Measurements from ENCODE around the gene ERCC1. TPM values are rescaled to one million over a fixed set of nuclear protein-coding genes. Genes with fewer than 3 reads are reported as not detected.

Gene ERCC1
- total RNA-seq, 1 experiment from 2014 or later = 57.3 TPM

DNA sequence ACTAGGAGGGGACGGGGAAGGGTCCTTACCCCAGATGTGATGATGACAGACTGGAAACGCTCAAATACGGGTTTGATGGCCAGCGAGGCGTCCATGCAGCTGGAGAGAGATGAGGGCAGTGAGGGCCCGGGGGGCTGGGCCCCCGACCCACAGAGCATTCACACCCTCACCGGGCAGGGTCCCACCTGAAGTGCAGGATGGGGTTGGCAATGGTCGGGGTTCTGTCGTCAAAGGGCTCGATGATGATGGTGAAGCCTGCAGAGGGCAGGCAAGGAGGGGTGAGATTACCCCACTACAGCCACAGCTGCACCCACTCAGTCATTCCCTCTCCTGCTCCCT lies 66.3 kb downstream of the ERCC1 start:
- ChIA-PET POLR2A (ENCODE audit: unreplicated experiment) (no interaction called here), CTCF (no interaction called here)
- Histone ChIP-seq H3K36me3 (ENCODE audit: low read depth, low read length) (peaks cover 8% of the 10 kb centered on the region), H3K4me2 (ENCODE audit: low read length) (no peak overlapping the region), H3K9me3 (ENCODE audit: low read length) (no peaks in the 10 kb centered on the region), H3K27me3 (ENCODE audit: low read length) (no peaks in the 10 kb centered on the region), H3K4me3 (ENCODE audit: low read length) (no peak overlapping the region), H3K27ac (ENCODE audit: low read length) (no peak overlapping the region), H3K9ac (ENCODE audit: low read length) (no peak overlapping the region), H3K9me2 (replicated peaks; ENCODE audit: low read length) (no peaks in the 10 kb centered on the region), H3K79me2 (ENCODE audit: low read length) (no peaks in the 10 kb centered on the region), H2AFZ (ENCODE audit: low read length) (no peak overlapping the region), H4K20me1 (ENCODE audit: low read length) (no peaks in the 10 kb centered on the region), H3F3A (ENCODE audit: low read length, unreplicated experiment) (no peaks in the 10 kb centered on the region), H3K4me1 (ENCODE audit: insufficient read depth, low read length) (no peaks in the 10 kb centered on the region)
- no peak for DNase-seq
- no TSS peak for BruUV-seq (replicated peaks)
- ATAC-seq = no peak
- intact Hi-C loops (cut with micrococcal nuclease) = no loop called here
- TF ChIP-seq EZH2 (IDR thresholded peaks at IDR 0.05; ENCODE audit: low read length, unreplicated experiment) = no peak
- TF ChIP-seq EZH2phosphoT487 (IDR thresholded peaks at IDR 0.05; ENCODE audit: borderline replicate concordance, low read length) = no peak
- TF ChIP-seq, protein P1, sequence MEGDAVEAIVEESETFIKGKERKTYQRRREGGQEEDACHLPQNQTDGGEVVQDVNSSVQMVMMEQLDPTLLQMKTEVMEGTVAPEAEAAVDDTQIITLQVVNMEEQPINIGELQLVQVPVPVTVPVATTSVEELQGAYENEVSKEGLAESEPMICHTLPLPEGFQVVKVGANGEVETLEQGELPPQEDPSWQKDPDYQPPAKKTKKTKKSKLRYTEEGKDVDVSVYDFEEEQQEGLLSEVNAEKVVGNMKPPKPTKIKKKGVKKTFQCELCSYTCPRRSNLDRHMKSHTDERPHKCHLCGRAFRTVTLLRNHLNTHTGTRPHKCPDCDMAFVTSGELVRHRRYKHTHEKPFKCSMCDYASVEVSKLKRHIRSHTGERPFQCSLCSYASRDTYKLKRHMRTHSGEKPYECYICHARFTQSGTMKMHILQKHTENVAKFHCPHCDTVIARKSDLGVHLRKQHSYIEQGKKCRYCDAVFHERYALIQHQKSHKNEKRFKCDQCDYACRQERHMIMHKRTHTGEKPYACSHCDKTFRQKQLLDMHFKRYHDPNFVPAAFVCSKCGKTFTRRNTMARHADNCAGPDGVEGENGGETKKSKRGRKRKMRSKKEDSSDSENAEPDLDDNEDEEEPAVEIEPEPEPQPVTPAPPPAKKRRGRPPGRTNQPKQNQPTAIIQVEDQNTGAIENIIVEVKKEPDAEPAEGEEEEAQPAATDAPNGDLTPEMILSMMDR (conservative IDR thresholded peaks at IDR 0.05; ENCODE audit: low read depth, low read length) = no peak

Small RNAs within 50 kb of the gene (microRNA-seq; reads per million reads assigned to microRNA genes)
- gene MIR6088 (ENCODE audit: unreplicated experiment) = not detected

Other genes with a start within 250 kb of the ERCC1 start
- gene TRAPPC6A, start 245.7 kb downstream of the ERCC1 start, total RNA-seq (2014; rRNA removed) = 18.3 and 23.2 TPM in 2 replicates
- gene BLOC1S3, start 245.1 kb downstream of the ERCC1 start, total RNA-seq (2014; rRNA removed) = 7.3 and 11.9 TPM in 2 replicates
- not detected in 2 replicates for gene EXOC3L2, start 178.5 kb downstream of the ERCC1 start, total RNA-seq (2014; rRNA removed)
- gene MARK4, start 172.6 kb downstream of the ERCC1 start, total RNA-seq (2014; rRNA removed) = 12.1 and 21.8 TPM in 2 replicates
- not detected in 2 replicates for gene CKM, start 101.0 kb downstream of the ERCC1 start, total RNA-seq (2014; rRNA removed)
- gene KLC3, start 83.2 kb downstream of the ERCC1 start, total RNA-seq (2014; rRNA removed) = 23.4 and 27.5 TPM in 2 replicates
- gene ERCC2, start 53.3 kb downstream of the ERCC1 start, total RNA-seq (2014; rRNA removed) = 48.0 and 57.5 TPM in 2 replicates
- 28.6 and 36.4 TPM in 2 replicates for gene PPP1R13L, start 18.8 kb downstream of the ERCC1 start, total RNA-seq (2014; rRNA removed)
- gene POLR1G, start 17.3 kb downstream of the ERCC1 start, total RNA-seq (2014; rRNA removed) = 25.9 and 43.0 TPM in 2 replicates
- gene FOSB, start 44.1 kb upstream of the ERCC1 start, total RNA-seq (2014; rRNA removed) = 35.8 and 60.5 TPM in 2 replicates
- gene RTN2, start 73.1 kb upstream of the ERCC1 start, total RNA-seq (2014; rRNA removed) = 9.5 and 12.9 TPM in 2 replicates
- gene PPM1N, start 74.5 kb upstream of the ERCC1 start, total RNA-seq (2014; rRNA removed) = 2.5 and 4.7 TPM in 2 replicates
- 120 and 158 TPM in 2 replicates for gene VASP, start 83.6 kb upstream of the ERCC1 start, total RNA-seq (2014; rRNA removed)
- 9.4 and 10.1 TPM in 2 replicates for gene OPA3, start 160.9 kb upstream of the ERCC1 start, total RNA-seq (2014; rRNA removed)
- 3.1 and 3.7 TPM in 2 replicates for gene GPR4, start 178.3 kb upstream of the ERCC1 start, total RNA-seq (2014; rRNA removed)
- 28.9 and 37.8 TPM in 2 replicates for gene EML2, start 215.5 kb upstream of the ERCC1 start, total RNA-seq (2014; rRNA removed)
- gene GIPR, start 244.3 kb upstream of the ERCC1 start, total RNA-seq (2014; rRNA removed) = 1.9 and 4.8 TPM in 2 replicates

All from PC-3 (cell line).